Smooth muscle cell (in vitro differentiated cells): ENCODE data around the gene PAFAH1B1. TPM values are rescaled to one million over a fixed set of nuclear protein-coding genes. Genes with fewer than 3 reads are reported as not detected.

Experiments
- DNase-seq: peaks from one replicate; lab custom pipeline; 2025; ENCODE audit not compliant: unreplicated experiment; lab: John Stamatoyannopoulos, UW
- H2AFZ ChIP-seq: fragments of 200-600 bp; sonication (generic); 2 replicates; pipeline ENCODE4 v1.6.0; 2016; ENCODE audit warnings: antibody characterized with exemption, low read depth, mild to moderate bottlenecking
- H3F3A ChIP-seq: fragments of 200-600 bp; sonication (generic); 2 replicates; pipeline ENCODE4 v1.6.0; 2017; ENCODE audit warnings: antibody characterized with exemption, low read depth
- H3K27ac ChIP-seq: fragments of 200-600 bp; sonication (generic); 2 replicates; pipeline ENCODE4 v1.5.1; 2016; ENCODE audit warnings: low read depth, mild to moderate bottlenecking
- H3K27me3 ChIP-seq: fragments of 200-600 bp; sonication (generic); 2 replicates; pipeline ENCODE4 v1.6.1; 2016; ENCODE audit warnings: low read depth, mild to moderate bottlenecking
- H3K36me3 ChIP-seq: fragments of 200-600 bp; sonication (generic); 2 replicates; pipeline ENCODE4 v1.5.1; 2016; ENCODE audit warnings: low read depth
- H3K4me1 ChIP-seq: fragments of 200-600 bp; sonication (generic); 2 replicates; pipeline ENCODE4 v1.5.1; 2016; ENCODE audit warnings: low read depth
- H3K4me2 ChIP-seq: fragments of 200-600 bp; sonication (generic); 2 replicates; pipeline ENCODE4 v1.6.0; 2016; ENCODE audit warnings: mild to moderate bottlenecking
- H3K4me3 ChIP-seq: fragments of 200-600 bp; sonication (generic); 2 replicates; pipeline ENCODE4 v1.5.1; 2016; ENCODE audit warnings: mild to moderate bottlenecking
- H3K79me2 ChIP-seq: fragments of 200-600 bp; sonication (generic); 2 replicates; pipeline ENCODE4 v1.6.0; 2016; ENCODE audit warnings: low read depth, mild to moderate bottlenecking
- H3K9ac ChIP-seq: fragments of 200-600 bp; sonication (generic); 2 replicates; pipeline ENCODE4 v1.6.0; 2016; ENCODE audit warnings: low read depth
- H3K9me3 ChIP-seq: fragments of 200-600 bp; sonication (generic); replicated peaks from 2 replicates; pipeline ENCODE4 v1.5.1; 2016; ENCODE audit warnings: low read depth
- H4K20me1 ChIP-seq: fragments of 200-600 bp; sonication (generic); 2 replicates; pipeline ENCODE4 v1.6.0; 2016; ENCODE audit warnings: low read depth
- WGBS: methylation state at CpG from one replicate; pipeline ENCODE4 v1.1.7; 2016; ENCODE audit warnings: low lambda C conversion rate; 5-methylcytosine and 5-hydroxymethylcytosine counted together
- polyA plus RNA-seq: library from polyadenylated mRNA; unstranded; fragments of >200 nt; fragmentation: Nextera tagmentation; extraction: Ambion mirVana; gene quantifications from 2 replicates; pipeline ENCODE4 v1.2.1, GENCODE V29; 2016
- total RNA-seq: library from RNA; depleted of rRNA; stranded (reverse); fragments of >200 nt; gene quantifications from 2 replicates; pipeline ENCODE4 v1.2.3, GENCODE V29; 2014
- TF ChIP-seq, protein P1 (sequence below): fragments of 200-600 bp; sonication (generic); IDR thresholded peaks from 2 replicates; pipeline ENCODE4 v1.5.1; 2017; ENCODE audit warnings: borderline replicate concordance, mild to moderate bottlenecking, antibody characterized with exemption; ENCODE audit not compliant: insufficient read depth, poor library complexity, severe bottlenecking

PAFAH1B1 gene
- total and polyA plus RNA-seq, 2 experiments from 2014 or later = 105 to 127 TPM

DNA sequence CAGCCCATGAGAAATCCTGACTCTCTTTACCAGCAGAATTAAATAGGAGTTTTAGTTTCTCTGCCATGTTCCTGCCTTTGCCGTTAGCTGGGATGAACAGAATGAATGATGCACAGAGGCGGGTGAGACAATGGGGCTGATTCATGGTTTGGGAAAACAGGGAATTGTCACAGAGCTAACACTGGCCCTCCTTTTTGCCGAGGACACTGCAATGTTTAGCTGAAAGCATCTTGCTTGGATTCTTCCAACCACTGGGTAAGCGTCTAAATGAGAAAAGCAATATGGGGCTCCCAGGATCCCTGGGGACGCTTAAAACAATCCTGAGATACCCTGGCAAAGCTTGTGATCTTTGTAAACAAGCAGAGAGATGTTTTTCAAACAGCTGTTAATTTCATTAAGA lies 12.8 kb upstream of the PAFAH1B1 start:
- no peak overlapping the region for H2AFZ ChIP-seq
- TF ChIP-seq, protein P1, sequence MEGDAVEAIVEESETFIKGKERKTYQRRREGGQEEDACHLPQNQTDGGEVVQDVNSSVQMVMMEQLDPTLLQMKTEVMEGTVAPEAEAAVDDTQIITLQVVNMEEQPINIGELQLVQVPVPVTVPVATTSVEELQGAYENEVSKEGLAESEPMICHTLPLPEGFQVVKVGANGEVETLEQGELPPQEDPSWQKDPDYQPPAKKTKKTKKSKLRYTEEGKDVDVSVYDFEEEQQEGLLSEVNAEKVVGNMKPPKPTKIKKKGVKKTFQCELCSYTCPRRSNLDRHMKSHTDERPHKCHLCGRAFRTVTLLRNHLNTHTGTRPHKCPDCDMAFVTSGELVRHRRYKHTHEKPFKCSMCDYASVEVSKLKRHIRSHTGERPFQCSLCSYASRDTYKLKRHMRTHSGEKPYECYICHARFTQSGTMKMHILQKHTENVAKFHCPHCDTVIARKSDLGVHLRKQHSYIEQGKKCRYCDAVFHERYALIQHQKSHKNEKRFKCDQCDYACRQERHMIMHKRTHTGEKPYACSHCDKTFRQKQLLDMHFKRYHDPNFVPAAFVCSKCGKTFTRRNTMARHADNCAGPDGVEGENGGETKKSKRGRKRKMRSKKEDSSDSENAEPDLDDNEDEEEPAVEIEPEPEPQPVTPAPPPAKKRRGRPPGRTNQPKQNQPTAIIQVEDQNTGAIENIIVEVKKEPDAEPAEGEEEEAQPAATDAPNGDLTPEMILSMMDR = no peak
- WGBS = 81% methylated on average over 5 of the region's 5 CpGs

DNA sequence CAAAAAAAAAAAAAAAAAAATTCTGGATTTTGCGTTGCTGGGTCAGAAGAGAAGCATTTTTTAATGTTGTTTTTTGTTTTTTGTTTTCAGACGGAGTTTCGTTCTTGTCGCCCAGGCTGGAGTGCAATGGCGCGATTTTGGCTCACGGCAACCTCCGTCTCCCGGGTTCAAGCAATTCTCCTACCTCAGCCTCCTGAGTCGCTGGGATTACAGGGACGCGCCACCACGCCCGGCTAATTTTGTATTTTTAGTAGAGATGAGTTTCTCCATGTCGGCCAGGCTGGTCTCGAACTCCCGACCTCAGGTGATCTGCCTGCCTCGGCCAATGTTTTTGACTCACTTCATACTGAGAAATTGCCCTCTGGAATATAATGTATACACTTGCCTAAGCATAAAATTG lies 11.0 kb upstream of the PAFAH1B1 start:
- no peaks in the 10 kb centered on the region for H3F3A ChIP-seq
- H3K4me1 ChIP-seq = peaks cover 3% of the 10 kb centered on the region
- no peak overlapping the region for H3K27ac ChIP-seq
- H3K9me3 ChIP-seq = no peaks in the 10 kb centered on the region
- no peaks in the 10 kb centered on the region for H3K27me3 ChIP-seq
- 95% methylated on average over 18 of the region's 18 CpGs for WGBS
- H3K36me3 ChIP-seq = no peaks in the 10 kb centered on the region
- H3K79me2 ChIP-seq = no peaks in the 10 kb centered on the region
- TF ChIP-seq, protein P1 = no peak
- no peak overlapping the region for H3K9ac ChIP-seq
- H3K4me2 ChIP-seq = no peak overlapping the region
- no peak overlapping the region for H3K4me3 ChIP-seq
- no peaks in the 10 kb centered on the region for H4K20me1 ChIP-seq
- DNase-seq = no peak
- H2AFZ ChIP-seq = no peak overlapping the region

More for the DNA sequence above, 12.8 kb upstream of the PAFAH1B1 start:
- Histone ChIP-seq H3K9me3 (no peaks in the 10 kb centered on the region), H3F3A (no peaks in the 10 kb centered on the region), H3K79me2 (no peaks in the 10 kb centered on the region), H3K4me1 (peaks cover 3% of the 10 kb centered on the region), H3K27me3 (no peaks in the 10 kb centered on the region), H3K4me3 (no peak overlapping the region), H3K9ac (no peak overlapping the region), H3K4me2 (no peak overlapping the region), H3K36me3 (no peaks in the 10 kb centered on the region), H3K27ac (no peak overlapping the region), H4K20me1 (no peaks in the 10 kb centered on the region)
- DNase-seq = no peak

DNA sequence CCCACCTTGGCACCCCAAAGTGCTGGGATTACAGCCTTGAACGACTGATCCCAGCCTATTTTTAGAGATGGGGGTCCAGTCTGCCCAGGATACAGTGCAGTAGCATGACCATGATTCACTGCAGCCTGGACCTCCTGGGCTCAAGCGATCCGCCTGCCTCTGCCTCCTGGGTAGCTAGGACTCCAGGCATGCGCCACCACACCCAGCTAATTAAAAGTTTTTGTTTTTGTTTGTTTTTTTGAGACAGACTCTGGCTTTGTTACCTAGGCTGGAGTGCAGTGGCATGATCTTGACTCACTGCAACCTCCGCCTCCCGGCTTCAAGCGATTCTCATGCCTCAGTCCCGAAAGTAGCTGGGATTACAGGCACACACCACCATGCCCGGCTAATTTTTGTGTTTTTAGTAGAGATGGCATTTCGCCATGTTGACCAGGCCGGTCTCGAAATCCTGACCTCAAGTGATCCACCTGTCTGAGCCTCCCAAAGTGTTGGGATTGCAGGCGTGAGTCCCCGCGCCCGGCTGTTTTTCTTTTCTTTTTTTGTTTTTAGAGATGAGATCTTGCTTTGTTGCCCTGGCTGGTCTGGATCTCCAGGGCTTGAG lies 2.3 kb upstream of the PAFAH1B1 start:
- H3K4me3 ChIP-seq = no peak overlapping the region
- no peak overlapping the region for H3K27ac ChIP-seq
- H3K79me2 ChIP-seq = peaks cover 33% of the 10 kb centered on the region
- no peaks in the 10 kb centered on the region for H3K9me3 ChIP-seq
- H3K27me3 ChIP-seq = no peaks in the 10 kb centered on the region
- no peak overlapping the region for H3K9ac ChIP-seq
- peaks cover 10% of the 10 kb centered on the region for H3K4me1 ChIP-seq
- H2AFZ ChIP-seq = no peak overlapping the region
- H3K36me3 ChIP-seq = no peaks in the 10 kb centered on the region
- no peak for DNase-seq
- WGBS = 91% methylated on average over 16 of the region's 16 CpGs
- TF ChIP-seq, protein P1 = no peak
- no peak overlapping the region for H3K4me2 ChIP-seq
- H4K20me1 ChIP-seq = peaks cover 21% of the 10 kb centered on the region
- H3F3A ChIP-seq = peaks cover 12% of the 10 kb centered on the region
